NB4 (cell line): ENCODE data around the gene FGF14.

Experiments
- MYC ChIP-seq: IDR thresholded peaks from 2 replicates; pipeline ENCODE4 v1.6.1; 2011; ENCODE audit warnings: low read depth, low read length
- POLR2A ChIP-seq: IDR thresholded peaks from 2 replicates; pipeline ENCODE4 v1.6.1; 2011; ENCODE audit warnings: mild to moderate bottlenecking; ENCODE audit not compliant: insufficient read length; ENCODE audit errors: extremely low read depth
- TF ChIP-seq, protein P1 (sequence below): IDR thresholded peaks from one replicate; pipeline ENCODE4 v1.5.1; 2012; ENCODE audit warnings: low read depth, low read length
- TF ChIP-seq, protein P2 (sequence below): IDR thresholded peaks from 2 replicates; pipeline ENCODE4 v1.6.1; 2011; ENCODE audit warnings: low read depth, low read length

DNA sequence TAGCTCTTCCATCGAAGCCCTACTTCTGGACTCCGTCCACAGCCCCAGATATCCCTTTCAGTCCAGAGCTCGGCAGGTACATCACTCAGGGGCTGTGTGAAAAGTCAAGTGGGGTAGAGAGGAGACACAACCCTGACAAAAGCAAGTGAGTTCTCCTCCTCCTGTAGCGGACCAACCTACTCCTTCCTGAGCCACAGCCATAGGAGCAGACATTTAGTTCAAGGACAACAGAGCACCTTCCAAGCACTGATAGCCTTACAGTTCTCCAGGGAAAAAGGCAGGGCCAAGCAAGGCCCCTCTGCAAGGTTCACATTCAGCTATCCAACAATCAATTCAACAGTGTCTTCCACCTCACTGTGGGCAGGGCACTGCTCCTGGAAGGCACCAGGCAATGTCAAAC is 89.0 kb downstream of the FGF14 start:
- TF ChIP-seq, protein P1, sequence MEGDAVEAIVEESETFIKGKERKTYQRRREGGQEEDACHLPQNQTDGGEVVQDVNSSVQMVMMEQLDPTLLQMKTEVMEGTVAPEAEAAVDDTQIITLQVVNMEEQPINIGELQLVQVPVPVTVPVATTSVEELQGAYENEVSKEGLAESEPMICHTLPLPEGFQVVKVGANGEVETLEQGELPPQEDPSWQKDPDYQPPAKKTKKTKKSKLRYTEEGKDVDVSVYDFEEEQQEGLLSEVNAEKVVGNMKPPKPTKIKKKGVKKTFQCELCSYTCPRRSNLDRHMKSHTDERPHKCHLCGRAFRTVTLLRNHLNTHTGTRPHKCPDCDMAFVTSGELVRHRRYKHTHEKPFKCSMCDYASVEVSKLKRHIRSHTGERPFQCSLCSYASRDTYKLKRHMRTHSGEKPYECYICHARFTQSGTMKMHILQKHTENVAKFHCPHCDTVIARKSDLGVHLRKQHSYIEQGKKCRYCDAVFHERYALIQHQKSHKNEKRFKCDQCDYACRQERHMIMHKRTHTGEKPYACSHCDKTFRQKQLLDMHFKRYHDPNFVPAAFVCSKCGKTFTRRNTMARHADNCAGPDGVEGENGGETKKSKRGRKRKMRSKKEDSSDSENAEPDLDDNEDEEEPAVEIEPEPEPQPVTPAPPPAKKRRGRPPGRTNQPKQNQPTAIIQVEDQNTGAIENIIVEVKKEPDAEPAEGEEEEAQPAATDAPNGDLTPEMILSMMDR, result no peak
- TF ChIP-seq, protein P2, sequence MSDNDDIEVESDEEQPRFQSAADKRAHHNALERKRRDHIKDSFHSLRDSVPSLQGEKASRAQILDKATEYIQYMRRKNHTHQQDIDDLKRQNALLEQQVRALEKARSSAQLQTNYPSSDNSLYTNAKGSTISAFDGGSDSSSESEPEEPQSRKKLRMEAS, result no peak
- TF ChIP-seq POLR2A, result no peak
- TF ChIP-seq MYC, result no peak
